ENCODE measurements around the gene PALLD. TPM values are rescaled to one million over a fixed set of nuclear protein-coding genes. Genes with fewer than 3 reads are reported as not detected.
"Not testable (repeated sequence)": the region's sequence is repeated elsewhere in the genome, so short reads cannot be mapped to it uniquely, and the experiment has no call there.

PALLD gene
- polyA plus RNA-seq, 1 donor (not counting 4 experiments of a cell fraction or from before 2014, with no cell fraction given), result 136 TPM

GRCh38 chr4:168805341-168805740 is 308.5 kb downstream of the PALLD start:
- Histone ChIP-seq H2AFZ (ENCODE audit: control insufficient read depth, low read length) (no peak overlapping the region), H3K27ac (ENCODE audit: control insufficient read depth, insufficient read depth, low read length) (no peak overlapping the region), H3K4me3 (ENCODE audit: control insufficient read depth in 2 of 3, extremely low read depth in 1 of 3, insufficient read depth in 2 of 3, low read depth in 1 of 3, low read length in 3 of 3) (no peak overlapping the region), H3K4me1 (ENCODE audit: control insufficient read depth, extremely low read depth, insufficient read depth, low read length) (peaks cover 17% of the 10 kb centered on the region), H3K9ac (ENCODE audit: control insufficient read depth, extremely low read depth, insufficient read depth, low read length) (no peak overlapping the region), H4K20me1 (ENCODE audit: control insufficient read depth, extremely low read depth, insufficient read depth, low read length) (no peaks in the 10 kb centered on the region), H3K9me1 (ENCODE audit: control insufficient read depth, extremely low read depth, insufficient read depth, low read length) (no peaks in the 10 kb centered on the region), H3K27me3 (ENCODE audit: control insufficient read depth, extremely low read depth, insufficient read depth, low read length) (no peaks in the 10 kb centered on the region), H3K4me2 (ENCODE audit: control insufficient read depth, extremely low read depth, insufficient read depth, low read depth, low read length) (no peak overlapping the region), H3K9me3 (ENCODE audit: control insufficient read depth, low read depth, low read length) (no peaks in the 10 kb centered on the region), H3K36me3 (ENCODE audit: control insufficient read depth in 2 of 2, extremely low read depth in 1 of 2, insufficient read depth in 2 of 2, low read length in 2 of 2) (no peaks in the 10 kb centered on the region), H3K79me2 (ENCODE audit: control insufficient read depth, insufficient read depth, low read length) (no peaks in the 10 kb centered on the region)
- DNase-seq (ENCODE audit: low read depth, low spot score) (no peak), FAIRE-seq (no peak)
- dilution Hi-C loops (cut with MboI; ENCODE audit: extremely low pct_ligation_motif_present, low sequenced_read_pairs), result no loop called here
- TF ChIP-seq CTCF (optimal IDR thresholded peaks at IDR 0.05 in 1 of 3, IDR thresholded peaks at IDR 0.05 in 1 of 3, conservative IDR thresholded peaks at IDR 0.05 in 1 of 3; ENCODE audit: extremely low read depth in 1 of 3, insufficient read depth in 2 of 3, low read length in 3 of 3) (no peak), EZH2 (IDR thresholded peaks at IDR 0.05; ENCODE audit: low read length) (no peak)

- H3K9ac ChIP-seq (ENCODE audit: control insufficient read depth, extremely low read depth, insufficient read depth, low read length); H3K4me3 ChIP-seq (ENCODE audit: control insufficient read depth in 2 of 3, extremely low read depth in 1 of 3, insufficient read depth in 2 of 3, low read depth in 1 of 3, low read length in 3 of 3); H3K27me3 ChIP-seq (ENCODE audit: control insufficient read depth, extremely low read depth, insufficient read depth, low read length); H3K9me1 ChIP-seq (ENCODE audit: control insufficient read depth, extremely low read depth, insufficient read depth, low read length); H4K20me1 ChIP-seq (ENCODE audit: control insufficient read depth, extremely low read depth, insufficient read depth, low read length); dilution Hi-C loops (cut with MboI; ENCODE audit: extremely low pct_ligation_motif_present, low sequenced_read_pairs); H3K9me3 ChIP-seq (ENCODE audit: control insufficient read depth, low read depth, low read length); DNase-seq (ENCODE audit: low read depth, low spot score); H3K27ac ChIP-seq (ENCODE audit: control insufficient read depth, insufficient read depth, low read length); FAIRE-seq; H3K36me3 ChIP-seq (ENCODE audit: control insufficient read depth in 2 of 2, extremely low read depth in 1 of 2, insufficient read depth in 2 of 2, low read length in 2 of 2); H3K79me2 ChIP-seq (ENCODE audit: control insufficient read depth, insufficient read depth, low read length); H3K4me2 ChIP-seq (ENCODE audit: control insufficient read depth, extremely low read depth, insufficient read depth, low read depth, low read length); H2AFZ ChIP-seq (ENCODE audit: control insufficient read depth, low read length): not testable (repeated sequence)
- H3K4me1 ChIP-seq (ENCODE audit: control insufficient read depth, extremely low read depth, insufficient read depth, low read length), result peaks cover 24% of the 10 kb centered on the region
Measured at GRCh38 chr4:168806247-168806646, 309.4 kb downstream of the PALLD start.

- Histone ChIP-seq H3K4me3 (ENCODE audit: control insufficient read depth in 2 of 3, extremely low read depth in 1 of 3, insufficient read depth in 2 of 3, low read depth in 1 of 3, low read length in 3 of 3) (no peak overlapping the region), H2AFZ (ENCODE audit: control insufficient read depth, low read length) (no peak overlapping the region), H3K27me3 (ENCODE audit: control insufficient read depth, extremely low read depth, insufficient read depth, low read length) (no peaks in the 10 kb centered on the region), H3K79me2 (ENCODE audit: control insufficient read depth, insufficient read depth, low read length) (no peaks in the 10 kb centered on the region), H3K27ac (ENCODE audit: control insufficient read depth, insufficient read depth, low read length) (peak overlapping the region; percentile 59), H3K36me3 (ENCODE audit: control insufficient read depth in 2 of 2, extremely low read depth in 1 of 2, insufficient read depth in 2 of 2, low read length in 2 of 2) (no peaks in the 10 kb centered on the region), H3K4me2 (ENCODE audit: control insufficient read depth, extremely low read depth, insufficient read depth, low read depth, low read length) (peak overlapping the region; percentile 78), H4K20me1 (ENCODE audit: control insufficient read depth, extremely low read depth, insufficient read depth, low read length) (no peaks in the 10 kb centered on the region), H3K9me3 (ENCODE audit: control insufficient read depth, low read depth, low read length) (no peaks in the 10 kb centered on the region), H3K9ac (ENCODE audit: control insufficient read depth, extremely low read depth, insufficient read depth, low read length) (peak overlapping the region; percentile 42), H3K9me1 (ENCODE audit: control insufficient read depth, extremely low read depth, insufficient read depth, low read length) (no peaks in the 10 kb centered on the region), H3K4me1 (ENCODE audit: control insufficient read depth, extremely low read depth, insufficient read depth, low read length) (peaks cover 31% of the 10 kb centered on the region)
- dilution Hi-C loops (cut with MboI; ENCODE audit: extremely low pct_ligation_motif_present, low sequenced_read_pairs), result no loop called here
- DNase-seq (ENCODE audit: low read depth, low spot score) (no peak), FAIRE-seq (peak; percentile 87)
- no peak for TF ChIP-seq CTCF (optimal IDR thresholded peaks at IDR 0.05 in 1 of 3, IDR thresholded peaks at IDR 0.05 in 1 of 3, conservative IDR thresholded peaks at IDR 0.05 in 1 of 3; ENCODE audit: extremely low read depth in 1 of 3, insufficient read depth in 2 of 3, low read length in 3 of 3)
- TF ChIP-seq EZH2 (IDR thresholded peaks at IDR 0.05; ENCODE audit: low read length), result no peak
Measured at GRCh38 chr4:168811207-168811606, 314.4 kb downstream of the PALLD start.

Measured in keratinocyte (primary cell).